ENCODE measurements around the gene PCNX2. TPM values are rescaled to one million over a fixed set of nuclear protein-coding genes. Genes with fewer than 3 reads are reported as not detected.

The PCNX2 gene
- total RNA-seq, 2 donors from 2014 or later, result 23.9 to 39.1 TPM

DNA sequence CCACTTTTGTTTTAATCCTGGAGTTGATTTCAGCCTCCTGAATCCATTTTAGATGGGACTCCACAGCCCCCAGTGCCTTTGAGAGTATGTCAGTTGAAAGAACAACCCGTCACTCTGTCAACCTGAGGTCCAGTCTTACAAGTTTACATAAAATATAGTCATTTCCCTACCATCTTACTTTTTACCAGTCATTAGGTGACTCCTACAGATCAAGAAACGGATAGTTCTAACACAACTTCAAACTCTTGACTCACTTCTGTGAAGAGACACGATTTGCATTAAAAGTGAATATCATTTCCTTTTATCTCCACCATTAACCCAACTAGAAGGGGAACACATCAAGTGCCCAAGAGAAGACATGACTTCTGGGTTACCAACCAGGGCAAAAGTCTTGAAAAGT lies 198.0 kb downstream of the PCNX2 start:
- H3K36me3 ChIP-seq (ENCODE audit: control insufficient read depth, insufficient read depth, low read length), result no peaks in the 10 kb centered on the region
- H3K27ac ChIP-seq (ENCODE audit: low read depth, low read length), result no peak overlapping the region
- no peak overlapping the region for H3K4me3 Mint-ChIP-seq
- no peaks in the 10 kb centered on the region for H3K4me1 Mint-ChIP-seq
- no peaks in the 10 kb centered on the region for H3K9me3 ChIP-seq (ENCODE audit: control insufficient read depth, low read length)
- no peak overlapping the region for H3K4me3 ChIP-seq (ENCODE audit: low read length)
- TF ChIP-seq, protein P1, sequence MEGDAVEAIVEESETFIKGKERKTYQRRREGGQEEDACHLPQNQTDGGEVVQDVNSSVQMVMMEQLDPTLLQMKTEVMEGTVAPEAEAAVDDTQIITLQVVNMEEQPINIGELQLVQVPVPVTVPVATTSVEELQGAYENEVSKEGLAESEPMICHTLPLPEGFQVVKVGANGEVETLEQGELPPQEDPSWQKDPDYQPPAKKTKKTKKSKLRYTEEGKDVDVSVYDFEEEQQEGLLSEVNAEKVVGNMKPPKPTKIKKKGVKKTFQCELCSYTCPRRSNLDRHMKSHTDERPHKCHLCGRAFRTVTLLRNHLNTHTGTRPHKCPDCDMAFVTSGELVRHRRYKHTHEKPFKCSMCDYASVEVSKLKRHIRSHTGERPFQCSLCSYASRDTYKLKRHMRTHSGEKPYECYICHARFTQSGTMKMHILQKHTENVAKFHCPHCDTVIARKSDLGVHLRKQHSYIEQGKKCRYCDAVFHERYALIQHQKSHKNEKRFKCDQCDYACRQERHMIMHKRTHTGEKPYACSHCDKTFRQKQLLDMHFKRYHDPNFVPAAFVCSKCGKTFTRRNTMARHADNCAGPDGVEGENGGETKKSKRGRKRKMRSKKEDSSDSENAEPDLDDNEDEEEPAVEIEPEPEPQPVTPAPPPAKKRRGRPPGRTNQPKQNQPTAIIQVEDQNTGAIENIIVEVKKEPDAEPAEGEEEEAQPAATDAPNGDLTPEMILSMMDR (conservative IDR thresholded peaks at IDR 0.05), result no peak
- H3K27ac Mint-ChIP-seq, result no peak overlapping the region
- DNase-seq, result no peak
- peaks cover 6% of the 10 kb centered on the region for H3K36me3 Mint-ChIP-seq (ENCODE audit: low read depth)
- H3K4me1 ChIP-seq (ENCODE audit: control insufficient read depth, insufficient read depth, low read length), result no peaks in the 10 kb centered on the region
- no peaks in the 10 kb centered on the region for H3K27me3 Mint-ChIP-seq (ENCODE audit: insufficient read depth)
- WGBS, 2 experiments (ENCODE audit: insufficient coverage in 1 of 2, insufficient read length in 1 of 2), result 82 to 95% methylated on average over 1 to 3 of the region's 3 CpGs
- H3K9ac ChIP-seq (ENCODE audit: extremely low read depth, low read length, poor library complexity, severe bottlenecking), result no peak overlapping the region
- H3K27me3 ChIP-seq (ENCODE audit: control insufficient read depth, insufficient read depth, low read length, poor library complexity, severe bottlenecking), result no peaks in the 10 kb centered on the region
- no peaks in the 10 kb centered on the region for H3K9me3 Mint-ChIP-seq

- no peaks in the 10 kb centered on the region for H3K4me1 ChIP-seq (ENCODE audit: control insufficient read depth, insufficient read depth, low read length)
- H3K9ac ChIP-seq (ENCODE audit: extremely low read depth, low read length, poor library complexity, severe bottlenecking), result no peak overlapping the region
- H3K27me3 Mint-ChIP-seq (ENCODE audit: insufficient read depth), result no peaks in the 10 kb centered on the region
- WGBS, 2 experiments (ENCODE audit: insufficient coverage in 1 of 2, insufficient read length in 1 of 2), result 92 to 100% methylated on average over 1 of the region's 1 CpG
- H3K4me1 Mint-ChIP-seq, result no peaks in the 10 kb centered on the region
- H3K9me3 ChIP-seq (ENCODE audit: control insufficient read depth, low read length), result no peaks in the 10 kb centered on the region
- no peak overlapping the region for H3K27ac ChIP-seq (ENCODE audit: low read depth, low read length)
- no peak overlapping the region for H3K27ac Mint-ChIP-seq
- H3K27me3 ChIP-seq (ENCODE audit: control insufficient read depth, insufficient read depth, low read length, poor library complexity, severe bottlenecking), result no peaks in the 10 kb centered on the region
- H3K4me3 Mint-ChIP-seq, result no peak overlapping the region
- no peak for DNase-seq
- H3K9me3 Mint-ChIP-seq, result no peaks in the 10 kb centered on the region
- TF ChIP-seq, protein P1 (conservative IDR thresholded peaks at IDR 0.05), result no peak
- peaks cover 13% of the 10 kb centered on the region for H3K36me3 Mint-ChIP-seq (ENCODE audit: low read depth)
- H3K4me3 ChIP-seq (ENCODE audit: low read length), result no peak overlapping the region
- no peaks in the 10 kb centered on the region for H3K36me3 ChIP-seq (ENCODE audit: control insufficient read depth, insufficient read depth, low read length)
Measured at GRCh38 chr1:233094691-233095090, 200.8 kb downstream of the PCNX2 start.

GRCh38 chr1:233094269-233094668 lies 201.3 kb downstream of the PCNX2 start:
- Mint-ChIP-seq H3K27ac (no peak overlapping the region), H3K27me3 (ENCODE audit: insufficient read depth) (no peaks in the 10 kb centered on the region), H3K4me3 (no peak overlapping the region), H3K4me1 (no peaks in the 10 kb centered on the region), H3K36me3 (ENCODE audit: low read depth) (peaks cover 16% of the 10 kb centered on the region), H3K9me3 (no peaks in the 10 kb centered on the region)
- Histone ChIP-seq H3K27ac (ENCODE audit: low read depth, low read length) (no peak overlapping the region), H3K27me3 (ENCODE audit: control insufficient read depth, insufficient read depth, low read length, poor library complexity, severe bottlenecking) (no peaks in the 10 kb centered on the region), H3K9ac (ENCODE audit: extremely low read depth, low read length, poor library complexity, severe bottlenecking) (no peak overlapping the region), H3K4me3 (ENCODE audit: low read length) (no peak overlapping the region), H3K9me3 (ENCODE audit: control insufficient read depth, low read length) (no peaks in the 10 kb centered on the region), H3K4me1 (ENCODE audit: control insufficient read depth, insufficient read depth, low read length) (no peaks in the 10 kb centered on the region), H3K36me3 (ENCODE audit: control insufficient read depth, insufficient read depth, low read length) (no peaks in the 10 kb centered on the region)
- WGBS, 2 experiments (ENCODE audit: insufficient coverage in 1 of 2, insufficient read length in 1 of 2), result 100% methylated on average over 2 of the region's 2 CpGs; no CpG with 5 or more reads in 1 of the 2 experiments
- TF ChIP-seq, protein P1 (conservative IDR thresholded peaks at IDR 0.05), result no peak
- DNase-seq, result no peak

All from endodermal cell (in vitro differentiated cells).